ENCODE results near the gene PSME1. TPM values are rescaled to one million over a fixed set of nuclear protein-coding genes. Genes with fewer than 3 reads are reported as not detected.
A peak's percentile ranks its signal among the peaks of the same experiment; 100 is the strongest.

PSME1 gene
- total and polyA plus RNA-seq, 2 of the 13 experiments (the other 11 are each of a cell fraction or from before 2014, with no cell fraction given), result 159 to 608 TPM

GRCh38 chr14:24146453-24146977, 10.5 kb downstream of the PSME1 start, which contains the start of gene PSME2 (continued):
- no peak for TF ChIP-seq ZNF142 (CRISPR knock-in tag; IDR thresholded peaks at IDR 0.05)
- TF ChIP-seq ZNF230 (CRISPR knock-in tag; IDR thresholded peaks at IDR 0.05), result no peak
- TF ChIP-seq KDM4B (CRISPR knock-in tag; IDR thresholded peaks at IDR 0.05), result peak; percentile 20; the same call in 1 of the 2 replicates
- TF ChIP-seq SKIL (CRISPR knock-in tag; IDR thresholded peaks at IDR 0.05; ENCODE audit: borderline replicate concordance), result no peak
- TF ChIP-seq DDIT3 (CRISPR knock-in tag; IDR thresholded peaks at IDR 0.05), result no peak
- no peak for TF ChIP-seq MBNL3 (CRISPR knock-in tag; conservative IDR thresholded peaks at IDR 0.05)
- no peak for TF ChIP-seq SMARCE1 (IDR thresholded peaks at IDR 0.05; ENCODE audit: borderline replicate concordance)
- TF ChIP-seq CSRNP2 (CRISPR knock-in tag; conservative IDR thresholded peaks at IDR 0.05; ENCODE audit: low read depth), result no peak
- TF ChIP-seq BCL3 (CRISPR knock-in tag; IDR thresholded peaks at IDR 0.05), result 0 out of 2 replicates have a peak, but pooled peaks have one; percentile 24
- TF ChIP-seq RBM22 (optimal IDR thresholded peaks at IDR 0.05; ENCODE audit: low read length), result no peak
- no peak for TF ChIP-seq ZNF75D (CRISPR knock-in tag; IDR thresholded peaks at IDR 0.05; ENCODE audit: borderline replicate concordance)
- TF ChIP-seq MXD1 (CRISPR knock-in tag; IDR thresholded peaks at IDR 0.05), result peak; percentile 95
- peak; percentile 52; the same call in 1 of the 2 replicates for TF ChIP-seq MIER3 (CRISPR knock-in tag; IDR thresholded peaks at IDR 0.05; ENCODE audit: borderline replicate concordance)
- TF ChIP-seq HOXA9 (CRISPR knock-in tag; IDR thresholded peaks at IDR 0.05; ENCODE audit: borderline replicate concordance), result no peak
- no peak for TF ChIP-seq SP4 (CRISPR knock-in tag; IDR thresholded peaks at IDR 0.05)
- peak; percentile 36; the same call in 1 of the 2 replicates for TF ChIP-seq ZKSCAN8 (CRISPR knock-in tag; IDR thresholded peaks at IDR 0.05; ENCODE audit: borderline replicate concordance)
- peak; percentile 74 for TF ChIP-seq RARA (CRISPR knock-in tag; IDR thresholded peaks at IDR 0.05)
- TF ChIP-seq ZNF782 (CRISPR knock-in tag; IDR thresholded peaks at IDR 0.05; ENCODE audit: borderline replicate concordance), result no peak

Data from HepG2 (cell line).